Measurements from ENCODE around the gene TTC23.
"Not testable (repeated sequence)": the region's sequence is repeated elsewhere in the genome, so short reads cannot be mapped to it uniquely, and the experiment has no call there.

The TTC23 gene

GRCh38 chr15:99250001-99250400, 620 bp upstream of the TTC23 start:
- DNase-seq, result no peak

- DNase-seq, result no peak
Observed at GRCh38 chr15:99248000-99248715, 1.2 kb downstream of the TTC23 start.

GRCh38 chr15:99247062-99247461, 2.3 kb downstream of the TTC23 start:
- DNase-seq, result no peak

- no peak for DNase-seq
Observed at GRCh38 chr15:99244306-99244705, 5.1 kb downstream of the TTC23 start.

GRCh38 chr15:99241752-99242151, 7.6 kb downstream of the TTC23 start:
- DNase-seq, result no peak

- DNase-seq, result no peak
Observed at GRCh38 chr15:99239545-99240198, 9.7 kb downstream of the TTC23 start.

- DNase-seq, result no peak
Observed at GRCh38 chr15:99238849-99239248, 10.5 kb downstream of the TTC23 start.

GRCh38 chr15:99234160-99234559, 15.2 kb downstream of the TTC23 start:
- DNase-seq, result not testable (repeated sequence)

- DNase-seq, result no peak
Observed at GRCh38 chr15:99232740-99233139, 16.6 kb downstream of the TTC23 start.

- no peak for DNase-seq
Observed at GRCh38 chr15:99230867-99231266, 18.5 kb downstream of the TTC23 start.

- no peak for DNase-seq
Observed at GRCh38 chr15:99228120-99228770, 21.1 kb downstream of the TTC23 start.

GRCh38 chr15:99226802-99227201, 22.6 kb downstream of the TTC23 start:
- DNase-seq, result no peak

- no peak for DNase-seq
Observed at GRCh38 chr15:99224372-99225214, 24.8 kb downstream of the TTC23 start.

- peak; percentile 15 for DNase-seq
Observed at GRCh38 chr15:99213187-99213811, 36.1 kb downstream of the TTC23 start.

GRCh38 chr15:99212406-99212805, 37.0 kb downstream of the TTC23 start:
- no peak for DNase-seq

- DNase-seq, result no peak
Observed at GRCh38 chr15:99211926-99212325, 37.5 kb downstream of the TTC23 start.

- DNase-seq, result no peak
Observed at GRCh38 chr15:99210334-99210733, 39.0 kb downstream of the TTC23 start.

- no peak for DNase-seq
Observed at GRCh38 chr15:99209326-99209725, 40.1 kb downstream of the TTC23 start.

GRCh38 chr15:99207672-99208071, 41.7 kb downstream of the TTC23 start:
- no peak for DNase-seq

- DNase-seq, result no peak
Observed at GRCh38 chr15:99202176-99202552, 47.2 kb downstream of the TTC23 start.

GRCh38 chr15:99201408-99202175, 47.8 kb downstream of the TTC23 start:
- DNase-seq, result no peak

- no peak for DNase-seq
Observed at GRCh38 chr15:99197856-99198255, 51.5 kb downstream of the TTC23 start.
